Measurements from ENCODE around the gene INO80B. TPM values are rescaled to one million over a fixed set of nuclear protein-coding genes. Genes with fewer than 3 reads are reported as not detected.
A peak's percentile ranks its signal among the peaks of the same experiment; 100 is the strongest.

Gene INO80B
- total and polyA plus RNA-seq, 11 donors: 11.7 to 29.2 (median 22.6) TPM

- H3K4me3 ChIP-seq: peak overlapping the region in 7 of 12 donors; percentile 19 to 46 (median 28)
- 67 to 77% (median 69%) methylated on average over 6 of the region's 6 CpGs for WGBS, 4 donors
These were observed 17.8 kb upstream of the INO80B start for GRCh38 chr2:74436848-74437695.

GRCh38 chr2:74438248-74438647 lies 16.6 kb upstream of the INO80B start:
- H3K4me1 ChIP-seq: peaks cover 0 to 60% (median 34%) of the 10 kb centered on the region in 12 donors
- no peak for ATAC-seq
- intact Hi-C loops (cut with DNase I): loop anchor here in 1 of 10 donors (2.0 kb wide), 1 partner anchor 23 kb away; no protein-coding TSS in a partner anchor

More at GRCh38 chr2:74436848-74437695, 17.8 kb upstream of the INO80B start:
- Histone ChIP-seq H3K27ac (peak overlapping the region in 8 of 12 donors; percentile 9 to 55 (median 23)), H3K4me1 (peaks cover 0 to 58% (median 34%) of the 10 kb centered on the region in 12 donors), H3K9me3 (no peaks in the 10 kb centered on the region), H3K36me3 (peaks cover 0 to 15% (median 4%) of the 10 kb centered on the region in 9 donors), H3K27me3 (peaks cover 0 to 28% (median 0%) of the 10 kb centered on the region in 9 donors)
- ATAC-seq: no peak
- no peak for DNase-seq
- intact Hi-C loops (cut with DNase I): no loop called here
- TF ChIP-seq, protein P1, sequence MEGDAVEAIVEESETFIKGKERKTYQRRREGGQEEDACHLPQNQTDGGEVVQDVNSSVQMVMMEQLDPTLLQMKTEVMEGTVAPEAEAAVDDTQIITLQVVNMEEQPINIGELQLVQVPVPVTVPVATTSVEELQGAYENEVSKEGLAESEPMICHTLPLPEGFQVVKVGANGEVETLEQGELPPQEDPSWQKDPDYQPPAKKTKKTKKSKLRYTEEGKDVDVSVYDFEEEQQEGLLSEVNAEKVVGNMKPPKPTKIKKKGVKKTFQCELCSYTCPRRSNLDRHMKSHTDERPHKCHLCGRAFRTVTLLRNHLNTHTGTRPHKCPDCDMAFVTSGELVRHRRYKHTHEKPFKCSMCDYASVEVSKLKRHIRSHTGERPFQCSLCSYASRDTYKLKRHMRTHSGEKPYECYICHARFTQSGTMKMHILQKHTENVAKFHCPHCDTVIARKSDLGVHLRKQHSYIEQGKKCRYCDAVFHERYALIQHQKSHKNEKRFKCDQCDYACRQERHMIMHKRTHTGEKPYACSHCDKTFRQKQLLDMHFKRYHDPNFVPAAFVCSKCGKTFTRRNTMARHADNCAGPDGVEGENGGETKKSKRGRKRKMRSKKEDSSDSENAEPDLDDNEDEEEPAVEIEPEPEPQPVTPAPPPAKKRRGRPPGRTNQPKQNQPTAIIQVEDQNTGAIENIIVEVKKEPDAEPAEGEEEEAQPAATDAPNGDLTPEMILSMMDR (IDR thresholded peaks at IDR 0.05): no peak
- no peak for TF ChIP-seq POLR2A (IDR thresholded peaks at IDR 0.05)

GRCh38 chr2:74439373-74439772 lies 15.5 kb upstream of the INO80B start:
- peaks cover 0 to 38% (median 0%) of the 10 kb centered on the region in 9 donors for H3K27me3 ChIP-seq
- no peak for TF ChIP-seq POLR2A (IDR thresholded peaks at IDR 0.05)
- TF ChIP-seq, protein P1 (IDR thresholded peaks at IDR 0.05): no peak
- H3K27ac ChIP-seq: peak overlapping the region; percentile 77 to 95 (median 86)
- H3K9me3 ChIP-seq: no peaks in the 10 kb centered on the region
- peak overlapping the region; percentile 30 to 72 (median 60) for H3K4me3 ChIP-seq
- ATAC-seq (no peak), DNase-seq (no peak)
- intact Hi-C loops (cut with DNase I): loop anchor here in 1 of 10 donors (2.0 kb wide), 1 partner anchor 25 kb away; no protein-coding TSS in a partner anchor
- H3K4me1 ChIP-seq: peaks cover 0 to 63% (median 37%) of the 10 kb centered on the region in 12 donors
- H3K36me3 ChIP-seq: peaks cover 0 to 12% (median 0%) of the 10 kb centered on the region in 9 donors
- 18 to 35% (median 29%) methylated on average over 2 to 3 of the region's 3 CpGs for WGBS, 4 donors

More at GRCh38 chr2:74438248-74438647, 16.6 kb upstream of the INO80B start:
- Histone ChIP-seq H3K27me3 (peaks cover 0 to 38% (median 0%) of the 10 kb centered on the region in 9 donors), H3K36me3 (peaks cover 0 to 12% (median 0%) of the 10 kb centered on the region in 9 donors), H3K9me3 (no peaks in the 10 kb centered on the region), H3K4me3 (peak overlapping the region in 5 of 12 donors; percentile 57 to 72 (median 65)), H3K27ac (peak overlapping the region in 1 of 12 donors; percentile 36)
- WGBS, 4 donors: 92 to 100% (median 97%) methylated on average over 1 of the region's 1 CpG
- no peak for DNase-seq
- TF ChIP-seq, protein P1 (IDR thresholded peaks at IDR 0.05): no peak
- TF ChIP-seq POLR2A (IDR thresholded peaks at IDR 0.05): no peak
